GM18502 (cell line): ENCODE measurements around the gene MREG.
A peak's percentile ranks its signal among the peaks of the same experiment; 100 is the strongest.
"Not testable (repeated sequence)": the region's sequence is repeated elsewhere in the genome, so short reads cannot be mapped to it uniquely, and the experiment has no call there.

Source experiments
- ATAC-seq: cut with Tn5 transposase; IDR thresholded peaks from one replicate; pipeline ENCODE4 v1.9.1; 2021; ENCODE audit warnings: mild to moderate bottlenecking; ENCODE audit not compliant: unreplicated experiment, poor library complexity

The MREG gene

GRCh38 chr2:215966274-215966673, 47.1 kb downstream of the MREG start:
- no peak for ATAC-seq

GRCh38 chr2:215965532-215966165, 47.7 kb downstream of the MREG start:
- ATAC-seq, result no peak

DNA sequence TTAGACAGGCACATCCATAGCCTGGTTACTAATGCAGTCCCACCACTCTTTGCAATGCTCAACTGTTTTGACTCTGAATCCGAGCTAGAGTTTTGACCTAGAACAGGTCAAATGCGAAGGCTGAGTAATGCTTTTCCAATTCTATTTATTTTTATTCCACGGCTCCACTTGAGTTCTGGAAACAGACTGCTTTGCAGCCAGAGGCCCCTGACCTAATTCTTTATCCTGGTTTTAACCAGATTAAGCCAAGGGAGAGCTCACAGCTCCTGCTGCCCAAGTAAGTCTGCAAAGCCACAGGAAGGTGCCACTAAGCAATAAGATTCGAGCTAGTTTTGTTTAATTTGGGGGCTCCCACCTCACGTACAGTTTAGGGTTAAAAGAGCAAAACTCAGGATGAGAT, 51.4 kb downstream of the MREG start:
- ATAC-seq, result no peak

- ATAC-seq, result no peak
Measured at GRCh38 chr2:215958257-215958656, 55.1 kb downstream of the MREG start.

- not testable (repeated sequence) for ATAC-seq
Measured at GRCh38 chr2:215957354-215958122, 55.8 kb downstream of the MREG start.

GRCh38 chr2:215952860-215953637, 60.3 kb downstream of the MREG start:
- no peak for ATAC-seq

DNA sequence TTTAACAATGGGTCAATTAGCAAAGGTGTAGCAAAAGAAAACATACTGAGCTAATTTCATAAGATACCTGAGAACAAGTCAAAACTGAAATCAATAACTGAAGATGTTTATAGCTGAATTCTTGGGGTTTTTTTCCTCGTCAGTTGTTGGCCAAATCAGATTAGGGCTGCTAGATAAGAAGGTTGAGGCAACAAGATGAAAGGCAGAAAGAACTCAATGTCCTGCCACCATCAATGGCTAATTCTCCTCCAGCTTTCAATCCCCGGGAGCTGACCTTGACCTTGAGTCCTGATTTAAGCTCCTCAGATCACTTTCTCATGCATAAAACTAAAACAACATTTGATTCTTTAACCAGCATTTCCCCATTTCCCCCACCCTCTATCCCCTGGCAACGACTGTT, 61.8 kb downstream of the MREG start:
- no peak for ATAC-seq

DNA sequence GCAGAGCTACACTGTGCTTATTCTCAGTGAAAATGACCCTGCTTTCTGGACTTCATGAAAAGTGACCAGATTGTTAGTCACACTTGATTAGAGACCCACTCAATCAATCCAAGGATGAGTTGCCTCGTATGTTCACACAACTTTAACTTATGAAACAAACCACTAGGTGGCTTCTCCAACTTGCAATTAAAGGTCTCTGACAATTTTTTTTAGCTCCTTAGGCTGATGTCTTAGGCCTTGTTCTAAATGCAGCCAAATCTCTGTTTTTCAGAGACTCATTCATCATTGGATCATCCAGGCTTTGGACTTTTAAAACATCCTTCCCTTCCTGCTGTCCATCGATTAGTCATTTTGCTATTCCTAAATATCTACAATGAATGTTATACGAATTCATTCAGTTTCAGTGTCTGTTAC, 63.4 kb downstream of the MREG start:
- peak; percentile 95 for ATAC-seq

GRCh38 chr2:215948051-215948450, 65.3 kb downstream of the MREG start:
- no peak for ATAC-seq

DNA sequence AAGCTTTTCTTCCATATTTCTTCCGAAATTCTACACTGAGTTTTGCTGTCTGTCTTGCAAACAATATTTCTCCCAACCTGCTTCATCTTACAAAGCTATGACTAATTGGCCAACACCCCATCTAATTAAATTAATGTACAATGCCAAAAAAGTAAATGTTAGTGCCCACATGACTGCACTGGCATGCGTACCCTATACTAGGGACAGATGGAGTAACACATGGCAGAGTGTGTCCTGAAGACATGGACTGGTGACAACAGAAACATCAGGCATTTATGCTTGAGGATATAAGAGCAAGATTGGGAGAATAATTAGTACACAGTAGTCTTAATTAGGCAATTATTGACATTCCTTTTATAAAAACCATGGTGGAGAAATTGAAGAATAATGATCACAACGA, 66.8 kb downstream of the MREG start:
- ATAC-seq, result no peak

DNA sequence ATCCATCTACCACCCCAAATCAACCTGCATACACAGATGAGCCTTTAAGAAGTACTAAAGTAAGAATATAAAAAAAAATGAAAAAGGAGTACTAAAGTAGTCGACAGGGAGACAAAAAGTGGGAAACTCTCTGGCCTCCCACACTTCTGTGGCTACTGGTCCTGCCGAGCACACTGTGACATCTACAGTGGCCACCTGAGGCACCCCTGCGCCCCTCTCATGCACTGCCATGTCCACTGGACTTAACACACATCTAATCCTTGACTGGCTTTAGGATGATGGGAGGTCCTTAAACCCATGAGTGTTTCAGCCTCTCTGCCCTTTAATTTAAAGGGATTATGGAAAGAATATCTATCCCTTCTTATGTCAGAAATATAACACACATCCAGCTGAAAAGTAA, 71.2 kb downstream of the MREG start:
- ATAC-seq, result no peak

DNA sequence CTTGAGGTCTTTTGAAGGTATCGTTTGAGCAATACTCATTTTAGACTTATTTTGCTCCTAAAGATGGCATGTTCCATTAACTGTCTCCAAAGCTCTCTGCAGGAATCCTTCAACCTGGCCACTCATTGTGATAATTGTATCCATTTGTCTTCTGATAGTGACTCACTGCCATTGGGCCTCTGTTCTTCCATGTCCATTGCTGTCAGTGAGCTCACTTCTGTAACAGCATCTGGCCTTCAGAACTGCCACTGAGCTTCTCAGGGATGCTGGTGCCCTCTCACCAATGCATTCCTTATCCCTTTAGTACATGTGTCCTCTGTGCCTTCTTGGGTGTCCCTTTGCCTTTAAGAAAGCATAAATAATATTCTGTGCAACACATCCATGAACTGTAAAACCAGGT, 71.6 kb downstream of the MREG start:
- no peak for ATAC-seq

DNA sequence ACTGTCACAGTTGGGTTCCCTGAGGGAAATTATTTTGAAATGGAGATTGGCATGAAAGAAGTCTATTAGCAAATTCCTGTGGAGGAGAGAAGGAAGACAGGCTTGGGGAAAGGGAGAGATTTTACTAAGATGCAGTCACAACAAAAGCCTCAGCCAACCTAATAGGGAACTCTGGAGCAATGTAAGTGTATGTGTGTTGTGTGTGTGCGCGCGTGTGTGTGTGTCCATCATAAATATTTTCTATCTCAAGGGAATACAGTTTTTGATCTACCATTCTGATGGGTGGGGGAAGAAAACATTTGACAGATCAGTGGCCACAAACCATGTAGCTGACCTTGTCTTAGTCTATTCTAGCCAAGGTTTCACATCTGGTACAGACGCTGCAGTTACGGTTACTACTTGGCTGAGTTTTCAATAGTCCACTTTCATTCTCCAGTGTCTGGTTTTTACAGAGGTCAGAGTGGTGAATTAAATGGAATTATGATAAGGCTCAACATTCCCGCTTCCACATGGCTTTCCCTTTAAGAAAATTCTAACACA, 72.6 kb downstream of the MREG start:
- ATAC-seq, result no peak

- ATAC-seq, result no peak
Measured at GRCh38 chr2:215937190-215937589, 76.2 kb downstream of the MREG start.

DNA sequence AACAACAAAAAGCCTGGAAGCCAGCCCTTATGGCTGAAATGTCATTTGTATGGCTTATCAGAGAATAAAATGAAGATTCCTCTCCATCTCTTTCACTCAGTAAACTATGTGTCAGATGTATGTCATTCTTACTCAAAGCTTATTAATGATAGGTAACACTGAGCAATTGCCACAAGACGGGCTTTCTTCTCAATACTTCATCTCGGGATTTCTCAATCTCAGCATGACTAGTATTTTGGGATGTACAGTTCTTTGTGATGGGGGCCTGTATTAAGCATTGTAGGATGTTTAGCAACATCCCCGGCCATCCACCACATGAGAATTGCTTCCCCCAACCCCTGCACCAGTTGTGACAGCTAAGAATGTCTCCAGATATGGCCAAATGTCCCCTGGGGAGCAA, 80.2 kb downstream of the MREG start:
- ATAC-seq, result no peak

GRCh38 chr2:215931256-215931903, 82.0 kb downstream of the MREG start:
- peak; percentile 90 for ATAC-seq

DNA sequence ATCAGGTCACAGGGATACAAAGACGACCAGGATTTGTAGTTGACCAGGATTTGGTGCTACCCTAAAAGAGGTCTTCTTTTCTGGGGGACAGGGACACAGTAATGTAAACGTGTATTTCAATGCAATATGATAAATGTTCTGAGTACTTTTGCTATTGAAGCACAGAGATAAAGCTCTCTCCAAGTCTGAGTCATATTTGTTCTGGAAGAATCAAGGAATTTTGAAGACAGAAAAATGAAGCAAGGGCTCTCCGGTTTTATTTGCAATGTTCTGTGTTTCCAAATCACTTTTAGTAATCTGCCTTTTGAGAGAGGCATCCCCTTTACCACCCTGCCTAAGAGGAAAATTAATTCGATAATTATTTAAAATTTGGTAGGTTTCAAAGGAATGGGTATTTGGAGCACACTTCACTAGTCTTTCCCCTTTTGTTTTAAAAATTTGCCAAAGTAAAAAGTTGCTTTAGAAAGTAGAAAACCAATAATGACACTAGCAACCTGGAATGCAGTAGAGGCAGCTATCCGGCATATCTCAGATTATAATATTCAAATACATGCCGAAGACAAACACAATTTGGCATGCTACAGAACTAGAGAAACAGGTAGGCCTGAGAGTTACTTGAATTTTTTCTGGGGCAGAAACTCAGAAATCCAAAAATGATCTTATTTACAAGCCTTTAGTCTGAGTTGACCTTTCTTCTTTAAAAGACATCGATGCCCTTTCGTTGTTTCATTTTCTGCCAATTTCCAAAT, 82.7 kb downstream of the MREG start:
- ATAC-seq, result no peak

DNA sequence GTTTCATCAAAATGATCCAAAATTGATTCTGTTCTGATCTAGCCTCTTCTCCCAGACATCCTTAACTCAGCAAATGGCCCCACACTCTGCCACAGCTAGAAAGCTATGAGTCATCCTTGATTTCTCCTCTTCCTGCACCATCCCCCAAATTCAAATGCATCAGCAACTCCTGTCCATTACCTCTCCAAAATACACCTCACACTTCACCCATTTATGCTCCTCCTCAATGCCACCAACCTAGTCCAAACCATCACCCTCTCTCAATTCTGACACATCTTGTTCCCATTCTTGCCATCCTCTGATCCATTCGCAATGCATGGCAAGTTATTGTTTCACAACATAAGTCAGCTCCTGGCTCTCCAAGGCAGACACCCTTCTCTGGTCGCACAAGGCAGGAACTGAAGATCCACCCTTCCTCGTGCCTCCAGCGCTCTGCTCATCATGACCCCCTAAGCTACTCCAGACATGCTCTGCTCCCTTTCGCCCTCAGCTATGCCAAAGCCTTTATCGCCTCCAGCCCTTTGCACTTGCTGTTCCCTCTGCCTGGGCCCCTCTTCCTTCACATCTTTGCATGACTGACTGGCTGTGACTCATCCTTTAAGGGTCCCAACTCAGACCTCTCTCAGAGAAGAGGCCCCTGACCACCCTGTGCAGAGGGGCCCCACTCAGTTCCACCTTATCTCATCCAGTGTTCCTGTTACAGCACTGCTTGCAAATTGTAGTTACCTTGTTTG, 83.6 kb downstream of the MREG start:
- ATAC-seq, result peak; percentile 56

DNA sequence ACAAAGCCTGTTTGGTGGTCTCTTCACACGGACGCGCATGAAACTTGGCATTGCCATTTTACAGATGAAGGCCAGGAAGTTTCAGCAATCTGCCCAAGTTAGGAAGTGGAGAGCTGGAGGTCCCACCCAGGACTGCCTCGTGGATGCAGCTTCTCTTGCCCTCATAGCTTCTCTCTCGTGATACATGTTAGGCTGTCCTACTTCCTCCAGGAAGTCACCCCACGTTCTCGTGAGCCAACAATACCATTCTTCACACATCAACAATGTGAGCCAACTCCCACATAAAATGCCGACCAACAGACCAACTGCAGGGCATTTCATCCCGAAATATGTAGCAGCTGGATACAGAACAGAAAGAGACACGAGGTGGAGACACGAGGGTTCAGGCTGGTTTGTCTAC, 85.3 kb downstream of the MREG start:
- no peak for ATAC-seq
